Fibroblast of lung (primary cell): ENCODE results near the gene MAP3K4.

Experiments used
- CTCF ChIP-seq, 2 donors: IDR thresholded peaks in 1 of 2; conservative IDR thresholded peaks in 1 of 2; 1 replicate in 1 of 2; 2 replicates in 1 of 2; pipeline ENCODE4 v1.5.1; 2011 to 2012; ENCODE audit warnings: low read length in 2 of 2, control low read depth in 1 of 2, inconsistent platforms in 1 of 2, low read depth in 1 of 2, mild to moderate bottlenecking in 1 of 2
- EZH2 ChIP-seq: IDR thresholded peaks from 2 replicates; pipeline ENCODE4 v1.5.1; 2012; ENCODE audit warnings: low read length, control low read depth, mild to moderate bottlenecking; ENCODE audit errors: missing control alignments

- TF ChIP-seq CTCF (conservative IDR thresholded peaks at IDR 0.05 in 1 of 2, IDR thresholded peaks at IDR 0.05 in 1 of 2; ENCODE audit: low read depth in 1 of 2, low read length in 2 of 2) (no peak), EZH2 (no peak)
Measured at GRCh38 chr6:160999516-160999915, 7.9 kb downstream of the MAP3K4 start.
